ENCODE results near the gene FOXK1.
"Not testable (repeated sequence)": the region's sequence is repeated elsewhere in the genome, so short reads cannot be mapped to it uniquely, and the experiment has no call there.

The FOXK1 gene

GRCh38 chr7:4787947-4788626 lies 106.0 kb downstream of the FOXK1 start:
- no peak for DNase-seq

- no peak for DNase-seq
These were observed 106.6 kb downstream of the FOXK1 start for GRCh38 chr7:4788627-4789189.

GRCh38 chr7:4789194-4790077 lies 107.3 kb downstream of the FOXK1 start:
- no peak for DNase-seq

GRCh38 chr7:4790078-4790465 lies 108.0 kb downstream of the FOXK1 start:
- no peak for DNase-seq

GRCh38 chr7:4790516-4790991 lies 108.5 kb downstream of the FOXK1 start:
- no peak for DNase-seq

- DNase-seq: no peak
These were observed 109.1 kb downstream of the FOXK1 start for GRCh38 chr7:4791101-4791737.

GRCh38 chr7:4791738-4792536 lies 109.8 kb downstream of the FOXK1 start:
- DNase-seq: peak; percentile 80

- no peak for DNase-seq
These were observed 110.5 kb downstream of the FOXK1 start for GRCh38 chr7:4792537-4793126.

GRCh38 chr7:4793385-4793993 lies 111.4 kb downstream of the FOXK1 start:
- DNase-seq: not testable (repeated sequence)

- DNase-seq: not testable (repeated sequence)
These were observed 112.1 kb downstream of the FOXK1 start for GRCh38 chr7:4794171-4794570.

- DNase-seq: no peak
These were observed 112.7 kb downstream of the FOXK1 start for GRCh38 chr7:4794591-4795350.

- DNase-seq: no peak
These were observed 114.4 kb downstream of the FOXK1 start for GRCh38 chr7:4796453-4796852.

GRCh38 chr7:4797858-4798705 lies 116.0 kb downstream of the FOXK1 start:
- DNase-seq: peak; percentile 61

GRCh38 chr7:4798706-4799235 lies 116.7 kb downstream of the FOXK1 start:
- no peak for DNase-seq

- no peak for DNase-seq
These were observed 117.6 kb downstream of the FOXK1 start for GRCh38 chr7:4799508-4800268.

- no peak for DNase-seq
These were observed 118.4 kb downstream of the FOXK1 start for GRCh38 chr7:4800487-4800886.

- DNase-seq: no peak
These were observed 119.1 kb downstream of the FOXK1 start for GRCh38 chr7:4800926-4801838.

GRCh38 chr7:4801839-4802231 lies 119.7 kb downstream of the FOXK1 start:
- DNase-seq: no peak
